ENCODE data around the gene NPAS2. TPM values are rescaled to one million over a fixed set of nuclear protein-coding genes. Genes with fewer than 3 reads are reported as not detected.

NPAS2 gene
- total and polyA plus RNA-seq, 2 donors (not counting 1 experiment from before 2014, with no cell fraction given) = 3.6 to 4.9 TPM

DNA sequence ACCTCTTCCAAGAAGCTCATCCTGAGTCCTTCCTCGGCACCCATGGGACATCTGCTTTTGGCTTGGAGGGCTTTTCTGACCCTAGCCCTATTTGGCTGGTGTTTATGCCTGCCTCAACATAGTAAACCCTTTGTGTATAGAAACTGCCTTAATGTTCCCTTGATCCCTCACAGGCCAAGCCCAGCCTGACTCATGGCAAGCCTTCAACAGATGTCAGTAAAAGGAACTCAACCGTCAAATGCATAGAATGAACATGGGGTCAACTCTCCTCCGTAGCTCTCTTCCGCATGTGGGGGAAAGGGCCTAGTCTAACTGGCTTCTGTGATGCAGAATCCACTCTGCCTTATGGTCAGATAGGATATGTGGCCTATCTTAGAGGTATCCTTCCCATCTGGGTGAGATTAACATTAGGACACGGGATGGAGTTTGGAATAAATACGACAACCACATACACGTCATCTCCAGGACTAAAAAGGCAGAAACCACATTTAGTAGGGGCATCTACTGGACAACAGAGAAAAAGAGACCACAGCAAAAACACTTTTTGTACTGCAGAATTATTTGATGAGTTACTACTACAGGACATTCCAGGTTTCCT is 2.5 kb upstream of the NPAS2 start:
- H3K4me2 ChIP-seq (ENCODE audit: extremely low read depth, insufficient read depth, low read length) = no peak overlapping the region
- TF ChIP-seq EZH2 (IDR thresholded peaks at IDR 0.05; ENCODE audit: low read length, missing control alignments) = no peak
- TF ChIP-seq, protein P1, sequence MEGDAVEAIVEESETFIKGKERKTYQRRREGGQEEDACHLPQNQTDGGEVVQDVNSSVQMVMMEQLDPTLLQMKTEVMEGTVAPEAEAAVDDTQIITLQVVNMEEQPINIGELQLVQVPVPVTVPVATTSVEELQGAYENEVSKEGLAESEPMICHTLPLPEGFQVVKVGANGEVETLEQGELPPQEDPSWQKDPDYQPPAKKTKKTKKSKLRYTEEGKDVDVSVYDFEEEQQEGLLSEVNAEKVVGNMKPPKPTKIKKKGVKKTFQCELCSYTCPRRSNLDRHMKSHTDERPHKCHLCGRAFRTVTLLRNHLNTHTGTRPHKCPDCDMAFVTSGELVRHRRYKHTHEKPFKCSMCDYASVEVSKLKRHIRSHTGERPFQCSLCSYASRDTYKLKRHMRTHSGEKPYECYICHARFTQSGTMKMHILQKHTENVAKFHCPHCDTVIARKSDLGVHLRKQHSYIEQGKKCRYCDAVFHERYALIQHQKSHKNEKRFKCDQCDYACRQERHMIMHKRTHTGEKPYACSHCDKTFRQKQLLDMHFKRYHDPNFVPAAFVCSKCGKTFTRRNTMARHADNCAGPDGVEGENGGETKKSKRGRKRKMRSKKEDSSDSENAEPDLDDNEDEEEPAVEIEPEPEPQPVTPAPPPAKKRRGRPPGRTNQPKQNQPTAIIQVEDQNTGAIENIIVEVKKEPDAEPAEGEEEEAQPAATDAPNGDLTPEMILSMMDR (conservative IDR thresholded peaks at IDR 0.05 in 1 of 2, IDR thresholded peaks at IDR 0.05 in 1 of 2; ENCODE audit: low read depth in 1 of 2, low read length in 2 of 2) = no peak
- no peak overlapping the region for H3K4me3 ChIP-seq (replicated peaks in 1 of 4; ENCODE audit: control extremely low read depth in 1 of 4, insufficient read depth in 1 of 4, low read depth in 3 of 4, low read length in 4 of 4)
- no peaks in the 10 kb centered on the region for H3K79me2 ChIP-seq (ENCODE audit: control insufficient read depth, insufficient read depth, low read length)
- peaks cover 2% of the 10 kb centered on the region for H3K4me1 ChIP-seq (ENCODE audit: control insufficient read depth, extremely low read depth, insufficient read depth, low read length)
- DNase-seq (ENCODE audit: low read depth in 2 of 2) = no peak
- H3K27ac ChIP-seq (ENCODE audit: insufficient read depth, low read length) = no peak overlapping the region
- no peak overlapping the region for H2AFZ ChIP-seq (ENCODE audit: low read length)
- no peaks in the 10 kb centered on the region for H4K20me1 ChIP-seq (ENCODE audit: control insufficient read depth, extremely low read depth, insufficient read depth, low read length)
- no peaks in the 10 kb centered on the region for H3K9me3 ChIP-seq (ENCODE audit: control insufficient read depth, insufficient read depth, low read depth, low read length)
- H3K36me3 ChIP-seq (ENCODE audit: control insufficient read depth, insufficient read depth, low read length) = no peaks in the 10 kb centered on the region
- no peak overlapping the region for H3K9ac ChIP-seq (ENCODE audit: insufficient read depth, low read length)
- H3K27me3 ChIP-seq (ENCODE audit: control insufficient read depth, insufficient read depth, low read length) = no peaks in the 10 kb centered on the region

DNA sequence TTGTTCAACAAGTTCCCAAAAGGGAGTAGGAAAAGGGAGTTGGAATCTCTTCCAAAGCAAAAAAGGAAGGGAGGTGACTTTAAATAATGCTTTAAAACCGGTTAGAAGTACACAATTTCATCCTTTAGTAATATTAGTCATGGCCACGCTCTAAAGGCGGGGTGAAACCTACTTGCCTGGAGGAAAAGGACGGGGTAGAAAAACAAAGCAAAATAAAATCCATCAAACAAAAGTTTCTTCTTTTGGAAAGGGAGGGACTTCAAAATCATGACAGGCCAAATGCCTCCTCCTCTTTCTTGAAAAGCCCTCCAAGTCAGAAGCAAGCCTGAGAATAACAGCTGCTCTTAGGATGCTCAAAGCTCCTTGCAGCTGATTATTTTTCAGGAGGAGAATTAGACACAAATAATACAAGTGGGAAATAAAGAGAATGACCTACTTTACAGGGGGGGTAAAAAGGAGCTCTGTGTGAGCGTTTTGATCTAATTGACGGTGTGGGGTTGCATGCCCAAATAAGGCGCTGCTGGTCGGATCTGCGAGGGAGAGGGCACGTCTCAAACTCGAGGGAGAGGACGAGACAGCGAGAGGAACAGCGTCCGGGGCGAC is 1.8 kb upstream of the NPAS2 start:
- H3K27ac ChIP-seq (ENCODE audit: insufficient read depth, low read length) = no peak overlapping the region
- peak; percentile 34 to 63 for DNase-seq (ENCODE audit: low read depth in 2 of 2)
- H3K9ac ChIP-seq (ENCODE audit: insufficient read depth, low read length) = no peak overlapping the region
- TF ChIP-seq, protein P1 (conservative IDR thresholded peaks at IDR 0.05 in 1 of 2, IDR thresholded peaks at IDR 0.05 in 1 of 2; ENCODE audit: low read depth in 1 of 2, low read length in 2 of 2) = no peak
- no peak for TF ChIP-seq EZH2 (IDR thresholded peaks at IDR 0.05; ENCODE audit: low read length, missing control alignments)
- peaks cover 2% of the 10 kb centered on the region for H3K4me1 ChIP-seq (ENCODE audit: control insufficient read depth, extremely low read depth, insufficient read depth, low read length)
- H3K4me2 ChIP-seq (ENCODE audit: extremely low read depth, insufficient read depth, low read length) = peak overlapping the region; percentile 92
- H2AFZ ChIP-seq (ENCODE audit: low read length) = no peak overlapping the region
- no peaks in the 10 kb centered on the region for H3K79me2 ChIP-seq (ENCODE audit: control insufficient read depth, insufficient read depth, low read length)
- no peaks in the 10 kb centered on the region for H3K9me3 ChIP-seq (ENCODE audit: control insufficient read depth, insufficient read depth, low read depth, low read length)
- no peaks in the 10 kb centered on the region for H4K20me1 ChIP-seq (ENCODE audit: control insufficient read depth, extremely low read depth, insufficient read depth, low read length)
- H3K36me3 ChIP-seq (ENCODE audit: control insufficient read depth, insufficient read depth, low read length) = no peaks in the 10 kb centered on the region
- H3K4me3 ChIP-seq (replicated peaks in 1 of 4; ENCODE audit: control extremely low read depth in 1 of 4, insufficient read depth in 1 of 4, low read depth in 3 of 4, low read length in 4 of 4) = peak overlapping the region; percentile 48 to 67 (median 61)
- no peaks in the 10 kb centered on the region for H3K27me3 ChIP-seq (ENCODE audit: control insufficient read depth, insufficient read depth, low read length)

DNA sequence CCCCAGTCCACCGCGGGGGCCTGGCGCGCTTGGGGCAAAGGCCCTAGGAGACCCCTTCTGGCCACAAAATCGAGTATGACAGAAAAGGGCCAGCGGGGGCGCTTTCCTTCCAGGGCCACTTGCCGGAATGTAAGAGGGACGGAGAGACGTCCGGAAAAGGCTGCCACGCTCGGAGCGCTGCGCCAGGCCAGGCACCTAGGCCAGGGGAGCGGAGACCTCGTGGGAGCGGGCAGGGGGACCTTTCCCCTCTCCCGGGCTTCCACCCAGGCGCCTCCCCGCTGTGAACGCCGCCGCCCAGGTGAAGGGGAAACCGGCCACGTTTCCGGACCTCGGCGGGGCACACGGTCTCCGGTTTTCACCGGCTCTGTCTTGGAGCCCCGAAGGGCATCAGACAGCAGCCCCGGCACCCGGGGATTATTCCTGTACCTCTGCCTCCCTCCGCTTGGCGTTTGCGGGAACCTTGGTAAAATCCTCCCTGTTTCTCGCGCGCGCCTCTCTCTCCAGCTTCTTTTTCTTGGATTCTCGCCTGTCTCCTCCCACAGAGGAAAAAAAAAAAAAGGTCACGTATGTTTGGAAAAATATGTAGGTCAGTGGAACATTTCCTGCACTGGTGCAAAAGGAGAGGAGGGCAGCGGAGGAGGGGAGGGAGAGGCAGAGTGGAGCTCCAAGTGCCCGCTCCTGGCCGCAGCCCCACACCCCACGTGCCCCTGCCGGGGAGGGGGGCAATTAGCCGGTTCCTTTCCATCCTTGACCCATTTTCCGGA is 1.2 kb upstream of the NPAS2 start:
- Histone ChIP-seq H3K79me2 (ENCODE audit: control insufficient read depth, insufficient read depth, low read length) (no peaks in the 10 kb centered on the region), H4K20me1 (ENCODE audit: control insufficient read depth, extremely low read depth, insufficient read depth, low read length) (no peaks in the 10 kb centered on the region), H3K36me3 (ENCODE audit: control insufficient read depth, insufficient read depth, low read length) (no peaks in the 10 kb centered on the region), H3K4me3 (replicated peaks in 1 of 4; ENCODE audit: control extremely low read depth in 1 of 4, insufficient read depth in 1 of 4, low read depth in 3 of 4, low read length in 4 of 4) (peak overlapping the region; percentile 48 to 67 (median 61)), H2AFZ (ENCODE audit: low read length) (peak overlapping the region; percentile 70), H3K9me3 (ENCODE audit: control insufficient read depth, insufficient read depth, low read depth, low read length) (no peaks in the 10 kb centered on the region), H3K4me2 (ENCODE audit: extremely low read depth, insufficient read depth, low read length) (peak overlapping the region; percentile 92), H3K9ac (ENCODE audit: insufficient read depth, low read length) (peak overlapping the region; percentile 71), H3K4me1 (ENCODE audit: control insufficient read depth, extremely low read depth, insufficient read depth, low read length) (peaks cover 2% of the 10 kb centered on the region), H3K27ac (ENCODE audit: insufficient read depth, low read length) (peak overlapping the region; percentile 45), H3K27me3 (ENCODE audit: control insufficient read depth, insufficient read depth, low read length) (no peaks in the 10 kb centered on the region)
- peak; percentile 69 to 91 for DNase-seq (ENCODE audit: low read depth in 2 of 2)
- no peak for TF ChIP-seq EZH2 (IDR thresholded peaks at IDR 0.05; ENCODE audit: low read length, missing control alignments)
- TF ChIP-seq, protein P1 (conservative IDR thresholded peaks at IDR 0.05 in 1 of 2, IDR thresholded peaks at IDR 0.05 in 1 of 2; ENCODE audit: low read depth in 1 of 2, low read length in 2 of 2) = peak; percentile 14 to 38
